ENCODE results near the gene GPRC5B.

GRCh38 chr16:19833581-19833980, 51.1 kb downstream of the GPRC5B start:
- TF ChIP-seq CTCF (IDR thresholded peaks at IDR 0.05) (no peak), ZFX (IDR thresholded peaks at IDR 0.05; ENCODE audit: borderline replicate concordance) (no peak)
